HS-5 (cell line): ENCODE results near the gene FBXO8.

ENCODE experiments used
- DNase-seq: peaks from one replicate; pipeline ENCODE4 v3.0.0-alpha.2; 2012; ENCODE audit warnings: low read depth

Gene FBXO8

DNA sequence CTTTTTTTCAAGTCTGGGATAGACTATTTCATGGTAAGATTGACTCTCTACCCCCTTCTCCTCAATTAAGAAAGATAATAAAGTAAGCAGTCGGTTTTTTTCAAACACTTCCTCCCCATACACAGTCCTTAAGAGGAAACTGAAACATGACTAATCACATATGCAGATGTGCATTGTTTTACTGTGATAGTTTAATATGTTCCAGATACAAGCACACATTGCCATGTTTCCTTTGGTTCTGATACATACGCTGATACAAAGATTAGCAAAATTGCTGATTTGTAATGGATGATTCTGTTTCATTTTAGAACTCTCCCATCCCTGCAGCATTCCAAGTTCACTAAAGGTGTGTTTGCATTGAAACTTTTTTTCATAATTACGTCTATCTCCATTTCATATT, 76.1 kb downstream of the FBXO8 start:
- no peak for DNase-seq

GRCh38 chr4:174204164-174204831, 79.2 kb downstream of the FBXO8 start:
- DNase-seq, result no peak

GRCh38 chr4:174201871-174202270, 81.6 kb downstream of the FBXO8 start:
- DNase-seq, result no peak

DNA sequence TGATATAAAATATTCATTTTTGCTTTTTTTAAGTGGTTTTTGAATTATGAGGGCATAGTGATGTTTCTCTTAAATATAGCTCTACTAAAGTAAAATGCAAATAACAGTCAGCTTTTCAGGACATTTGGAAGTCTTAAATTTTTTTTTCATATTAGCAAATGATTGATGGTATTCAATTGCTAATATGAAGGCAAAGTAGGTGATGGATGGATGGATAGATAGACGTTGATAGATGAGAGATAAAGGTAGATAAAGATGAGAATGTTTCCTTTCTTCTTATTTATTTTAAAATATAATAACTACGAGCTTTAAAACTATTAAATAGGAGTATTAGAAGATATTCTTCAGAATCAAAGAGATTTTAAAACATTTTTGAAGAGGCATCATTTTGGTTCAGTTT, 83.7 kb downstream of the FBXO8 start:
- no peak for DNase-seq

- peak; percentile 82 for DNase-seq
Measured at GRCh38 chr4:174198828-174199227, 84.6 kb downstream of the FBXO8 start.

DNA sequence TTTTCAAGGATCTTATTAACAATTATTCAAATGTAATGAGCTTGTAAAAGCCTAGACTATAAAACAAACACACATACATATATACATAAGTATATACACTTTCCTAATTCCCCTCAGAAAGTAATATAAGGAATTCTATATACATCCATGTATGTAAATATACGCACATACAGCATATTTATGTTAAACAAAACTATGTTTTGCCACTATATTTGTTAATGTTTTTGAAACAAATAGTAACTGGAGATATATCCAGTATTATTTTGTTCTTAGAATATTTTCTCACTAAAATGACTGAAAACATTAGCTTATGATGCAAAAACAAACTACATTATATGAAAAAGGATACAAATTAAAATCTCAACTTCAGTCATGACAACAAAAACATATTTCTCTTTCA, 85.1 kb downstream of the FBXO8 start:
- no peak for DNase-seq

DNA sequence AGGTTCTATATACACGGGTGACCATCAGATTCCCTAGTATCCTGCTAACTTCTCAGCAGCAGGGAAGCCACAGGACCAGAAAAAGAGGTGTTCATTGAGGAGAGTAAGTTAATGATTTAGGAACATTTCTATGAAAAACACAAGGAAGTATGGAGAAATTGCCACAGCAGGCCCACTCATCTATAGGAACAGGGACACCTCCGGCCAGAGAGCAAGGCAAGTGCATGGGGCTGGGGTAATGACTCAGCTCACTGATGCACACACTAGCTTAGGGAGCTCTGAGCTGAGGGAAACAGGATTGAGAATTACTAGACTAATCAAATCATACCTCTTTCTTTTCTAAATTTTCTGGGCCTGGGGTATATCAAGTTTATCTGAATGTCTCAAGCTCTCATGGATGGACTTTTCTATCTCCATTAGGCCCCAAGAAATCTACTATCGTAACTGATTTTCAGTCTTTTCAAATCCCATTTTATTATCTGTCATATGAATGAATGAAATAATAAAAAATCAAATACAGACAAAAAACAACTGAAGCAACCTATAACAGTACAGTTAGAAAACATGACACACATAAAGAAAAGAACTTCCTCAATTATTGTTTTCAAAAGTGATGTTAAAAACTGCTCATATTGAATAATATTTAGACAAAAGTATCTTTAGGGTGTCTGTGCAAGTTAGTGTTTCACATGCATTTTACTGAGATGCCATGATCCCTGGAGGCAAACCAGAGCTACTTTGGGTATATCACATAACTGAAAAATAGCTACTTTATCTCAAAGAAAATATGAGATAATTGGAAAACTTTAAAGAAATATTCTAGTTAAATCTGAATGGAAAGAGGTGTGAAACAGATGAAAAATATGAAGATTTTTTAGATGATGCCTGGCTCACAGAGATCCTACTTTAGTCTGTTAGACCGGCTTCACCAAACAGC, 89.8 kb downstream of the FBXO8 start:
- no peak for DNase-seq

DNA sequence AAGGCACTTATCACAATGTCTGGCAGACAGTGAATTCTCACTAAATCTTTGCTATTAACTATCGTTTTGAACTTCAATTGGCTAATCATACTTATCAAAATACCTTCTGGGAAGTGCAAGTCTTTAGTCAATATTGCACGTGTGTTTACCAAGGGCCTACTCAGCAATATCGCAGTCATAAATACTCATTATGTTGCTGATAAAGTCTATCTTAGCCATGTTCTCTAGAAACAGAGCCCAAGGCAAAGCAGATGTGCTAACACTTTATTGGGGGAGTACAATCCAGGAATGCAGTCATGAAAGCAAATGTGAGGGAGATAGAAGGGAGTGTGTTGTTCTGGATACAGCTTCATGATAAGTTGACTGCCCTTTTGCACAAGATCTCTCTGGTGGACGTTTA, 90.5 kb downstream of the FBXO8 start:
- no peak for DNase-seq

- no peak for DNase-seq
Measured at GRCh38 chr4:174190832-174191500, 92.5 kb downstream of the FBXO8 start.

- no peak for DNase-seq
Measured at GRCh38 chr4:174189392-174190015, 94.0 kb downstream of the FBXO8 start.
